GM12864 (cell line): ENCODE measurements around the gene FAM13A.

Experiments
- DNase-seq: peaks from one replicate; pipeline ENCODE4 v3.0.0-alpha.2; 2011; ENCODE audit warnings: low read depth
- H3K4me3 ChIP-seq: 2 replicates; pipeline ENCODE4 v1.5.1; 2011; ENCODE audit warnings: mild to moderate bottlenecking, low read depth, low read length, control low read depth
- TF ChIP-seq, protein P1 (sequence below): IDR thresholded peaks from 2 replicates; pipeline ENCODE4 v1.5.1; 2011; ENCODE audit warnings: low read depth, mild to moderate bottlenecking, moderate library complexity, low read length, control low read depth, inconsistent platforms; ENCODE audit errors: missing control alignments

Gene FAM13A

DNA sequence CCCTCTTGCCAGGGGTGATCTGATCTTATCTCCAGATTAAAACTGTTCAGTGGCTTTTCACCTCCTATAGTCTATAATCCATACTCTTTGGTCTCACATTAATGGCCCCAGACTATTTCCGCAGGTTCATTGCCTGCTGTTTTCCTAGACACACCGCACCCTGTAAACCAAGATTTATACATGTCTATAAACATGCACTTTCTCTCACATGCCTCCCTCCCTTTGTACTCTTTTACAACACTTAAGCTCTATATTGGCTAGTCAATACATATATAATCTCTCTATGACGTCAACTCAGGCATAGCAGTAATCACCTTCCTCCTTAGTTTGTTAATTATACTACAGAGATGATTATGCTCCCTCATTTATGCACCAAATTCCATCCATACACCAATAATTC, 188.5 kb downstream of the FAM13A start:
- DNase-seq: no peak
- TF ChIP-seq, protein P1, sequence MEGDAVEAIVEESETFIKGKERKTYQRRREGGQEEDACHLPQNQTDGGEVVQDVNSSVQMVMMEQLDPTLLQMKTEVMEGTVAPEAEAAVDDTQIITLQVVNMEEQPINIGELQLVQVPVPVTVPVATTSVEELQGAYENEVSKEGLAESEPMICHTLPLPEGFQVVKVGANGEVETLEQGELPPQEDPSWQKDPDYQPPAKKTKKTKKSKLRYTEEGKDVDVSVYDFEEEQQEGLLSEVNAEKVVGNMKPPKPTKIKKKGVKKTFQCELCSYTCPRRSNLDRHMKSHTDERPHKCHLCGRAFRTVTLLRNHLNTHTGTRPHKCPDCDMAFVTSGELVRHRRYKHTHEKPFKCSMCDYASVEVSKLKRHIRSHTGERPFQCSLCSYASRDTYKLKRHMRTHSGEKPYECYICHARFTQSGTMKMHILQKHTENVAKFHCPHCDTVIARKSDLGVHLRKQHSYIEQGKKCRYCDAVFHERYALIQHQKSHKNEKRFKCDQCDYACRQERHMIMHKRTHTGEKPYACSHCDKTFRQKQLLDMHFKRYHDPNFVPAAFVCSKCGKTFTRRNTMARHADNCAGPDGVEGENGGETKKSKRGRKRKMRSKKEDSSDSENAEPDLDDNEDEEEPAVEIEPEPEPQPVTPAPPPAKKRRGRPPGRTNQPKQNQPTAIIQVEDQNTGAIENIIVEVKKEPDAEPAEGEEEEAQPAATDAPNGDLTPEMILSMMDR: no peak
- H3K4me3 ChIP-seq: no peak overlapping the region

DNA sequence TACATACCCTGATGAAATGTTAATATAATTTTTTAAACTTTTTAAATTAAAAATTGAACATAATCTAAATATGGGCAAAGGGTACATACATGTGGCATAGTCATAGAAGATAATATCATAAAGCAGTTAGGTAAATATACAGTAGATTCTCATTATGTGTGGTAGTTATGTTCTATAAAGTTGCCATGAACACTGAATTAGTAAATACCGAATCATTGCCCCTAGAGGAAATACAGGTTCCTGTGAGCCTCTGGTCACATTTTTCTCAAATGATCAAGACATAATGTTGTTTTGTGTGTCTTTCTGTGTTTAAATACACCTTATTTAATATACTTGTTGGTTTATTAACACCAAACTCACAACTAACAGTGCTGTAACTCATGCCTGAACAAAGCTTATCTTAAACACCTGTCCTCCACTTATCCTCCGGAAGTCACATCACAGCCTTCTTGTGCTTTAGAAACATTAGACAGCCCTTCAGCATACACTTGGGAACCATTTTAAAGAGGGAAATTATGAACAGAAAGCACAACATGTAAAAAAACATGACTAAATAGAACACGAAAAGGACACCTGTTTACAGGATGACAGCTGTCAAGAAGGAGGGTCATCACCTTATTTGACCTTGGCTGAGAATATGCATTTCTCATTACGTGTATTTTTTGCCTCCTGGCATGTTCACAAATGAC, 190.0 kb downstream of the FAM13A start:
- H3K4me3 ChIP-seq: no peak overlapping the region
- DNase-seq: no peak
- TF ChIP-seq, protein P1: no peak

DNA sequence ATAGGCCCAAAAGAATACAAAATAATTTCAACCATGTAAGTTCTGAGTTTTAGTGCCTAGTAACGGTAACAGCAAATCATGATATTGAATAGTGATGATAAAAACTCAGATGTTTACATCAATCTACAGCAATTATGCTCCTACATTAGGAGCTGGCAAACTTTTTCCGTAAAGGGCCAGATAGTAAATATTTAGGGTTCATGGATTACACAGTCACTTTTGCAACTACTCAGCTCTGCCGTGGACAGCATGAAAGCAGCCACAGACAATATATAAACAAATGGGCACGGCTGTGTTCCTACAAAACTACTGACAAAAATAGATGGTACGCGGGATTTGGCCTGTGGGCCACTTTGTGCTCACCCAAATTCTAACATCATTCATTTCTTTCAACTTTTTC, 191.5 kb downstream of the FAM13A start:
- H3K4me3 ChIP-seq: no peak overlapping the region
- no peak for DNase-seq
- TF ChIP-seq, protein P1: no peak

DNA sequence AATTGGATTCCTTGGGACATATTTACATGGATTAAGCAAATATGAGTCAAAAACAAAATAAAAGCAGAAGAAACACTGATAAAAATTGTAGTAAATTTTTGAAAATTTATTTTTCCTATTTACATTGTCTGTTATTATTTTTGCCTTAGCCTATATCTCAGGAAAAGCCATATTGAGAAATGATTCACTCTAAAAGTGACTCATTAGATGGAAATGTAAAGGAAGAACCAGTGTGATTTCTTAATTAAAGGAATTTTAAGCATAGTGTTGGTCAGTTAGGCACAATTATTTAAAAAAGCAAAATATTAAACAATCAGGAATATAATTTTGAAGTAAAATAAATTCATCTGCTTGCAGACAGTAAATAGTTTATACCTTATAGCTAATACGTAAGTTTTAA, 191.9 kb downstream of the FAM13A start:
- H3K4me3 ChIP-seq: no peak overlapping the region
- DNase-seq: no peak
- TF ChIP-seq, protein P1: no peak

DNA sequence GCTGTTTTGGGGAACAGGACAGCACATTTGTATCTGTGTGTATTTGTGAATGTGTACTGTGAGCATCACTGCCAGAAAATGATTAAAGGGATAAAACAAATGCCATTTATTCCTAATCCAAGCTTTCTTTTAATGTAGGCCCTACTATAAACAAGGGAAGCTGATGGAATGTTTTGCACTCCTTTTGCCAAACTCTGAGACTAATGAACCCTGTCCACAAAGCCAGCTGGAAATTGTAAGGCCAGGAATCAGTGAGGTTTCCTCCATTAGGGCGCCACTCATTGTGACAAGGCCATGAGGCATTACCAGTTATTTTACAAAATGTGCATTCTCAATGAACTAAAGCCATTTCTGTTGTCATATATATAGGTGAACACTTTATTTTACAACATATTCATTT, 196.4 kb downstream of the FAM13A start:
- no peak for DNase-seq
- TF ChIP-seq, protein P1: no peak
- H3K4me3 ChIP-seq: no peak overlapping the region

DNA sequence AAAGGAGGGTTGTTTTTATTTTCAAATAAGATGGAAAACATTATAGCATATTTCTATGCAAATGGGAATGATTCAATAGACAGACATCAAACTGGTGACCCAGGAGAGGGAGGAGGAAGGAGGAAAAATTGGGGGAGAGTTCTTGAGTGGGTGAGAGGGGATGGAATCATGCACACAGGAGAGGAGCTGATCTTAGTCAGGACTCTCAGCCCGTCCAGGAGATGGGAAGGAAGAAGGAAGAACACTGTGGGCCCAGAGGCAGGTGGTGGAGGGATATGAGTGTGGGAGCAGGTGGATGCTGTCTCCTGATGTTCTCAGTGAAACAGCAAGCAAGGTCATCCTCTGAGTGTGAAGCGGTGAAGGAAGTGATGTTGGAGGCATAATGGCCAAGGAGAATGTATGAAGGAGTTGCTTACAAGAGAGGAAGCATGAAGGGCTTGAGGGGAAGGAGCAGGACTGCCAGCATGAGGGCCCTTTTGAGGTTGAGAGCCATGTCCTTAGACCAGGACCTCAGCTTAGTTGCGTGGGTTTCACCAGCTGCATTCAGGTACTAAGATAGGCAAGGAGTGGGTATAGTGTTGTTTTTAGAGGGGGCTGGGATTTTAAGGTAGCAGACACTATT, 197.7 kb downstream of the FAM13A start:
- no peak overlapping the region for H3K4me3 ChIP-seq
- DNase-seq: no peak
- TF ChIP-seq, protein P1: no peak

DNA sequence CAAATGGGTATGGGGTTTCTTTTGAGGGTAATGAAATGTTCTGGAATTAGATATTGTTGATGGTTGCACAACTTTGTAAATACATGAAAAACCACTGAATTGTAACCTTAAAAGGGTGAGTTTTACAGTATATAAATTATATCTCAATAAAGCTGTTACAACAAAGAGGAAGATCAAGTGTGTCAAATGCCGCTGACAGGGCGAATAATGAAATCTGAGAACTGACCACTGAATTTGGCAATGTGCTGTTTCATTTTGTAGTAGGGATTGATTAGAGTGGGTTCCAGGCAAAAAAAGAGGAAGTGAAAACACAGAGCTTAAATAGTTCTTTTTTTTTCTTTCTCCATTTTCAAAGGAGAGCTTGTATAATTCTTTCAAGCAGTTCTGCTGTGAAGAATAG, 198.2 kb downstream of the FAM13A start:
- peak; percentile 35 for DNase-seq
- H3K4me3 ChIP-seq: no peak overlapping the region
- TF ChIP-seq, protein P1: no peak
